Measurements from ENCODE around the gene TMEM145.

The TMEM145 gene

DNA sequence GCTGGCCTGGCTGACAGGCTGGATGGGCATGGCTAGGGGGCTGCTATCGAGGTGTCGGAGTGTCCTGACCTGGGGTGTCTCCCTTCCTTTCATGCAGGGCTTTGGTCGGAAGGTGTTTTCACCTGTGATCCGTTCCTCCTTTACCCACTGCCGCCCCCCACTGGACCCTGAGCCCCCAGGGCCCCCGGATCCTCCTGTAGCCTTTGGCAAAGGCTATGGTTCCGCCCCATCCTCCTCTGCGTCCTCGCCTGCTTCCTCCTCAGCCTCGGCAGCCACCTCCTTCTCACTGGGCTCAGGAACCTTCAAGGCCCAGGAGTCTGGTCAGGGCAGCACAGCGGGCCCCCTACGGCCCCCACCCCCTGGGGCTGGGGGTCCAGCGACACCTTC, 23.0 kb upstream of the TMEM145 start:
- no peak for DNase-seq

DNA sequence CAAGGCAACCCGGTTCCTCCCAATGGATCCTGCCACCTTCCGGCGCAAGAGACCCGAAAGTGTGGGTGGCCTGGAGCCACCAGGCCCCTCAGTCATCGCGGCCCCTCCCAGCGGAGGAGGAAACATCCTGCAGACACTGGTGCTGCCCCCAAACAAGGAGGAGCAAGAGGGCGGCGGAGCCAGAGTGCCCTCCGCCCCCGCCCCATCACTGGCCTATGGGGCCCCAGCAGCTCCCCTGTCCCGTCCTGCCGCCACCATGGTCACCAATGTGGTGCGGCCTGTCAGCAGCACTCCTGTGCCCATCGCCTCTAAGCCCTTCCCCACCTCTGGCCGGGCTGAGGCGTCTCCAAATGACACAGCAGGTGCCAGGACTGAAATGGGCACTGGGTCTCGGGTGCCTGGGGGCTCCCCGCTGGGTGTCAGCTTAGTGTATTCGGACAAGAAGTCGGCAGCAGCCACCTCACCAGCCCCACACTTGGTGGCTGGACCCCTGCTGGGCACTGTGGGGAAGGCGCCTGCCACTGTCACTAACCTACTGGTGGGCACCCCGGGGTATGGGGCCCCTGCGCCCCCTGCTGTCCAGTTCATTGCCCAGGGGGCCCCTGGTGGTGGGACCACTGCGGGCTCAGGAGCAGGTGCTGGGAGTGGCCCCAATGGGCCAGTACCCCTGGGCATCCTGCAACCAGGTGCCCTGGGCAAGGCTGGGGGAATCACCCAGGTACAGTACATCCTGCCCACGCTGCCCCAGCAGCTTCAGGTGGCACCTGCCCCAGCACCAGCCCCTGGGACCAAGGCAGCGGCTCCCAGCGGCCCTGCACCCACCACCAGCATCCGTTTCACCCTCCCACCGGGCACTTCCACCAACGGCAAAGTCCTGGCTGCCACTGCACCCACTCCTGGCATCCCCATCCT, 22.3 kb upstream of the TMEM145 start:
- no peak for DNase-seq

DNA sequence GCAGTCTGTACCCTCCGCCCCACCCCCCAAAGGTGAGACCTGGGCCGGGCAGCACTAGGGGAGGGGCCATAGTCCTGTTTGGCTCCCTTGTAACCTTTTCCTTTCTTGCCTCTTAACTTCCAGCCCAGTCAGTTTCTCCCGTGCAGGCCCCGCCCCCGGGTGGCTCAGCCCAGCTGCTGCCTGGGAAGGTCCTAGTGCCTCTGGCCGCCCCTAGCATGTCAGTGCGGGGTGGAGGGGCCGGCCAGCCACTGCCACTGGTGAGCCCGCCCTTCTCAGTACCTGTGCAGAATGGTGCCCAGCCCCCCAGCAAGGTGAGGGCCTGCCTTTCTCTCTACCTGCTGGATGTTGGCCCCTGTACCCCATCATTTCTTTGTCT, 21.7 kb upstream of the TMEM145 start:
- peak; percentile 49 for DNase-seq

DNA sequence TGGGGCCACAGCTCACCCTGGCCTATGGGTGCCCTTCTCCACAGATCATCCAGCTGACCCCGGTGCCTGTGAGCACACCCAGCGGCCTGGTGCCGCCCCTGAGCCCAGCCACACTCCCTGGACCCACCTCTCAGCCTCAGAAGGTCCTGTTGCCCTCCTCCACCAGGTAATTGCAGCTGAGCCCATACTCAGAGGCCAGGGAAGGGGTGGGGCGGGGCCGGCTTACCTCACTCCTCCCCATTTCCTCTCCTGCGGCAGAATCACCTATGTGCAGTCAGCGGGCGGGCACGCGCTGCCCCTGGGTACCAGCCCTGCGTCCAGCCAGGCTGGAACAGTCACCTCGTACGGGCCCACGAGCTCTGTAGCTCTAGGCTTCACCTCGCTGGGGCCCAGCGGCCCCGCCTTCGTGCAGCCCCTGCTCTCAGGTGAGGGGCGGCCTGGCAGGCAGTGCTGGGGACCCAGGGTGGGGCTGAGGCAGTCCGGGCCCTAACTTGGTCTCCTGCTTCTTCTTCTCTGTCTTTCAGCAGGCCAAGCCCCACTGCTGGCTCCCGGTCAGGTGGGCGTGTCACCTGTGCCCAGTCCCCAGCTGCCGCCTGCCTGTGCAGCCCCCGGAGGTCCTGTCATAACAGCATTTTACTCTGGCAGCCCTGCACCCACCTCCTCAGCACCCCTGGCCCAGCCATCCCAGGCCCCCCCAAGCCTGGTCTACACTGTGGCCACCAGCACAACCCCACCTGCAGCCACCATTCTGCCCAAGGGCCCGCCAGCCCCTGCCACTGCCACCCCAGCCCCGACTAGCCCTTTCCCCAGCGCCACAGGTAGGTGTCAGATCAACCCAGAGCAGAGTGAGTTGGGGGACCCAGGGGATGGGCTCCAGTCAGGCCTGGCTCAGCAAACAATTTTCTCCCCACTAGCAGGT, 20.8 kb upstream of the TMEM145 start:
- DNase-seq: no peak

DNA sequence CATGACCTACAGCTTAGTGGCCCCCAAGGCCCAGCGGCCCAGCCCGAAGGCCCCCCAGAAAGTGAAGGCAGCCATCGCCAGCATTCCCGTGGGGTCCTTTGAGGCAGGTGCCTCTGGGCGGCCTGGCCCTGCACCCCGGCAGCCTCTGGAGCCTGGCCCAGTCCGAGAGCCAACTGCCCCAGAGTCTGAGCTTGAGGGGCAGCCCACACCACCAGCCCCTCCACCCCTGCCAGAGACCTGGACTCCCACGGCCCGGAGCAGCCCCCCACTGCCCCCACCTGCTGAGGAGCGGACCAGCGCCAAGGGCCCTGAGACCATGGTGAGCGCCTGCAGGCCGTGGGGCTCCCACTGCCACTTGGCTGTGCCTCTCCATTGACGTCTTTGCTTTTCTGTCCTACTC, 20.1 kb upstream of the TMEM145 start:
- DNase-seq: no peak

DNA sequence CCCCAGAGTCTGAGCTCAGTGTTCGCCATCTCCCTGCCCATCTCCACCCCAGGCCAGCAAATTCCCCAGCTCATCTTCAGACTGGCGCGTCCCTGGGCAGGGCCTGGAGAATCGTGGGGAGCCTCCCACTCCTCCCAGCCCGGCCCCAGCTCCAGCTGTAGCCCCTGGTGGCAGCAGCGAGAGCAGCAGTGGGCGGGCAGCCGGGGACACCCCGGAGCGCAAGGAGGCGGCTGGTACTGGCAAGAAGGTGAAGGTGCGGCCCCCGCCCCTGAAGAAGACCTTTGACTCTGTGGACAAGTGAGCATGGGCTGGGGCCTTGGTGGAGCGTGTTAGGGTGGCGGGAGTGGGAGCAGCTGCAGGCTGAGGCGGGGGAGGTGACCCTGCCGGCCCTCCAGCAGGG, 19.6 kb upstream of the TMEM145 start:
- DNase-seq: no peak

DNA sequence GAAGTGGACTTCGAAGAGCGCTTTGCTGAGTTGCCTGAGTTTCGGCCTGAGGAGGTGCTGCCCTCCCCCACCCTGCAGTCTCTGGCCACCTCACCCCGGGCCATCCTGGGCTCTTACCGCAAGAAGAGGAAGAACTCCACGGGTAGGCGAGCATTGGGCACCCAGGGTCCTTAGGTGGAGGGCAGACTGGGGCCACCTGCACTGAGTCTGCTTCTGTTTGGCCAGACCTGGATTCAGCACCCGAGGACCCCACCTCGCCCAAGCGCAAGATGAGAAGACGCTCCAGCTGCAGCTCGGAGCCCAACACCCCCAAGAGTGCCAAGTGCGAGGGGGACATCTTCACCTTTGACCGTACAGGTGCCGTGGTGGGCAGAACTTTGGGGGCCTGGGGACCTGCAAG, 19.2 kb upstream of the TMEM145 start:
- no peak for DNase-seq

DNA sequence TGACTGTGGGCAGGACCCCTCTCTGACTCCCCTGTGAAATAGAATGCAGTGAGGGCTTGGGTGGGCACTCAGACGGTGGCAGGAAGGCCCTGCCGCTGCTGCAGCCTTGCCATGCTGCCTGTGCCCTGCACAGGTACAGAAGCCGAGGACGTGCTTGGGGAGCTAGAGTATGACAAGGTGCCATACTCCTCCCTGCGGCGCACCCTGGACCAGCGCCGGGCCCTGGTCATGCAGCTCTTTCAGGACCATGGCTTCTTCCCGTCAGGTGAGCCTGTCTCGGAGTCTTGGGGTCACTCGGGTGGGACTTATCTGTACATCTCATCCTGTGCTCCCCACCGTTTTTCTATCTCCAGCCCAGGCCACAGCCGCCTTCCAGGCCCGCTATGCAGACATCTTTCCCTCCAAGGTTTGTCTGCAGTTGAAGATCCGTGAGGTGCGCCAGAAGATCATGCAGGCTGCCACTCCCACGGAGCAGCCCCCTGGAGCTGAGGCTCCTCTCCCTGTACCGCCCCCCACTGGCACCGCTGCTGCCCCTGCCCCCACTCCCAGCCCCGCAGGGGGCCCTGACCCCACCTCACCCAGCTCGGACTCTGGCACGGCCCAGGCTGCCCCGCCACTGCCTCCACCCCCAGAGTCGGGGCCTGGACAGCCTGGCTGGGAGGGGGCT, 18.5 kb upstream of the TMEM145 start:
- no peak for DNase-seq

DNA sequence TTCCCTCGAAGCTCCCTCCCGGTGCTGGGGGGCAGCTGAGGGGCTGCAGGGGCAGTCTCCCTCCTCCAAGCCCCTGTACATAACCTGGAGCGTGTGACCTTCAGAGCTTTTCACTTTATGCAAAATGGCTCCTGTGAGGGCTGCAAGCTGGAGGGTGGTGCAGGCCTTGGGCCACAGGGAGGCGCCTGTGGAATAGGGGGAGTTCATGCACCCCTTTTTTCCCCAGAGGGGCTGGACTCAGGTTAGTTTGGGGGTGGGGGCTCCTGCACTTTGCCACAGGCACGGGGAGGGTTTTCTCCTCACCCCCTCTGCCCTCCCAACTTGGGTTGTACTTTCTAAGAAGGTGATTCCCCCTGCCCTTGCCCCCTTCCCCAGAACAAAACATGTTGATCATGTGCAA, 17.8 kb upstream of the TMEM145 start:
- DNase-seq: no peak

DNA sequence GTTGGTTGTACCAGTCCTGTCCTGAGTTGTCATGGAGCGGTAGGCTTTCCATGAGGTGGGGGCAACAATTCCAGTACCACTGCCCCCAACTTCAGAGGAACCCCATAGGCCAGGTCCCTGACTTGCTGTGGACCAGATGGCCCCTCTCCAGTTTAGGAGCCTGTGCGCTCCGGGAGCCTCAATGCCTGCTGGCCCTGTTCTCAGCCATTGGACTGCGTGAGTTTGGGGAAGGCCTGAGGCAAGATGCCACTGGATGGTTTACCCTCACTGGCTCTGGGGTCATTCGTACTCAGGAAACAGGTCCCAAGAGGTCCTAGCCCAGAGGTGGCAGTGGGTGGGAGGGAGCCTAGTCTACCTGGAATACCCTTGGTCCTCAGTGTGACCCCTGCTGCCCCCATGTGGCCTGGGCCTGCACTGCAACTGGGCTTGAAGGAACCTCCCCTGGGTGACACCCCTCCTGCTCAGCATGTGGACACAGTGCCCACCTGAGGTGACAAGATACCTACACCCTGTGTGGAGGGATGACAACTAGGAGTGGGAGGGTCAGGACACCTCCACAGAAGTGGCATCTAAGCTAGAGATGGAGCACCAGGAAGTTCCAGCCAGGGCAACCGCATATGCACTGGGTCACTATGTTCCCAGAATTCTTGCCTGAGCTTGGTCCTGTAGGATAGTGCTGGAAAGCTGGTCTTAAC, 17.1 kb upstream of the TMEM145 start:
- peak; percentile 90 for DNase-seq

DNA sequence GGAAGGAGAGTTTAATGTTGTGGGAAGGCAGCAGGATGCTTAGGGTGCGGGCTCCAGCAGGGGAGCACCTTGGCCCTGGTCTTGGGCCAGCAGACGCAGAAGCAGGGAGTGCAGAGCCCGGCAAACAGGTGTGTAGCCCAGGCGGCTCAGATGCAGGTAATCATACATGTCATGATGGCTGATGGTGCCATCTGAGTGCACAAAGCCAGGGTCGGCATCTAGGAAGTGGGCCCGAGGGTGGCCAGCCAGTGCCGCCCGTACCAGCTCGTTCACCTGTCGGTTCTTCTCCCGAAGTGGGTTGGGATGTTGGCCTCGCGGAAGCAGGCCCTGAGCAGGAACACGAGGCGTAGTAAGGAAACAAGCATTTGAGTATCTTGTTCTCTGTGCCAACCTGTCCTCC, 16.1 kb upstream of the TMEM145 start:
- no peak for DNase-seq

DNA sequence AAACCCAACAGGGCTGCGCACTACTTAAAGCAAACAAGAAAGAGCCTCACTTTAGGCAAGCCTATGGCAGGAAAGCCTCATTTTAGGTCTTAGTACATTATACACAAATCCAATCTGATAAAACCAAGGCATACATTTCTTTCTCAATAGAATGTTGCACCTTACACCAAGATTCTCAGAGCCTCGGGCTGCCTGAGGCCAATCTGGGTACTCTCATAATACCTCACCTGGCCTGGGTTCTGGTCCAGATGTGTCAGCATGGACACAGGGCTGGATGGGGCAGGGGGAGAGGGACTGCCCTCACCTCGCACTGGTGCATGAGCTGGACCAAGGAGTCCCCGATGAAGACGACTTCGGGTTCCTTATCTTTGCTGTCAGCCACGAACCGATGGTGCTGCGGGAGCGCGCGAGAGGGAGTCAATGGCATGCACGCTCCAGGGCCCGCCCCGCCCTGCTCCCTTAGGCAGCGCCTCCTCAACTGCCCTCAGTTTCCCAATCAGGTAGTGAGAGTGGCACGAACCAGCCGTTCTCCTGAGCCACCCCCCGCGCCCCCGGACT, 11.4 kb upstream of the TMEM145 start, which contains the start of gene PRR19:
Gene PRR19 (plus strand): TSS at position 487 of the 558 bp plus-strand sequence. CDS start 7,453 bp downstream, outside the sequence.
- DNase-seq: peak; percentile 71

DNA sequence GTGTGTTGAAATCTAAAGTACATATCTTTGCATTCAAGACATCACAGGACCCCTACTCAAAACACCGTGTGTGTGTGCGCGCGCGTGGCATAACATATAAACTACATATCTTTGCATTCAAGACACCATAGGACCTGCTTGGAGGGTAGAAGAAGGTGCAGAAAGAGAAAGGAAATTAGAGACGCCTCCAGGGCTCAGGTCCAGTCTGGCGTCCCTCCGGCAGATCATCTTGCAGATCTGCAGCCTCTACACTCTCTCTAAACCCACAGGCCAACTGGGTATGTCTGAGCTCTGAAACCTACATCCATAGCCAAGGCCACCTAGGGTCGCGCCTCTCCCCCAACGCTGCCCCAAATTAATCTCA, 10.0 kb upstream of the TMEM145 start:
- DNase-seq: no peak

DNA sequence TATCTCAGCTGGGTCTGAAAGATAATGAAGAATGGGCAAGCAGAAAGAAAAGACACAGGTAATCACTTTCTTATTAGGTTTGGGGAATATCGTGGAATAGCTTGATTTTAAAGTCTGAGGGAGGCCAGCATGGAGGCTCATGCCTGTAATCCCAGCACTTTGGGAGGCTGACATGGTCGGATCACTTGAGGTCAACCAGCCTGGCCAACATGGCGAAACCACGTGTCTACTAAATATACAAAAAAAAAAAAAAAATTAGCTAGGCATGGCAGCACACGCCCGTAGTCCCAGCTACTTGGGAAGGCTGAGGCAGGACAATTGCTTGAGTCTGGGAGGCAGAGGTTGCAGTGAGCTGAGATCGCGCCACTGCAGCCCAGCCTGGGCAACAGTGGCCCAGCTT, 9.2 kb upstream of the TMEM145 start:
- DNase-seq: no peak

DNA sequence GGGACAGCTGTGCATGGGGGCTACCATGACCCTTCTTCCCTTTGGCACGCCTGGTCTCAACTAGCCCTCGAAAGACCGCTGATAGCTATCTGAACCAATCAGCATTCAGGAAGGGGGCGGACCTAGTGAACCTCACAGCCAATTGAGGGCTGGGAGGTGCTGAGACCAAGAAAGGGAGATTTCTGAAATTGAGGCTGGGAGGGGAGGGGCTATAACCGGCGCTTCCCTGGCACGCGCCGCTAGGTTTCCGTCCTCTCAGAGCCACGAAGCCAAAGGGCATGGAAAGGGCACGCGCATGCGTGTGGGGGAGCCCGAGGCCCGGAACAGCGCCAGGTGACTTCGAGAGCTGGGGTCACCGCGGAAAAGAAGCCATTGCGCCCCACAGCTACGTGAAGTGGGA, 6.5 kb upstream of the TMEM145 start:
- no peak for DNase-seq

DNA sequence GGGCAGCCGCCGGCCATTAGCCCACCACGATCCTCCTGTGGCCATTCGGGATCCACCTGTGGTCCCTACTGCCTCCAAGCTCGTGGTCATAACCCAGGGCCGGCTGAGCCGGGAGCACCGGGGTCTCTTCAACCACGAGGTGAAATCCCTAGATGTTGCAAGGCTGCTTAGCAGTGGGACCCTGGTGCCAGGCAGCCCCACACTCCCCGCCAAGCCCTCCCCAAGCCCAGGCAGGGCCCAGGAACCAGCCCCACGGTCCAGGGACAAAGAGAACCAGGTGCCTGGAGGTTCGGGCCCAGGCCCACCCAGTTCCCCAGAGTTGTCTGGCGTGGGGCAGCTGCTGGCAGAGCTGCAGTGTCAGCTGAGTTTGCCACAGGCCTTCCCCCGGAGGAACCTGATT, 3.4 kb upstream of the TMEM145 start:
- DNase-seq: no peak

DNA sequence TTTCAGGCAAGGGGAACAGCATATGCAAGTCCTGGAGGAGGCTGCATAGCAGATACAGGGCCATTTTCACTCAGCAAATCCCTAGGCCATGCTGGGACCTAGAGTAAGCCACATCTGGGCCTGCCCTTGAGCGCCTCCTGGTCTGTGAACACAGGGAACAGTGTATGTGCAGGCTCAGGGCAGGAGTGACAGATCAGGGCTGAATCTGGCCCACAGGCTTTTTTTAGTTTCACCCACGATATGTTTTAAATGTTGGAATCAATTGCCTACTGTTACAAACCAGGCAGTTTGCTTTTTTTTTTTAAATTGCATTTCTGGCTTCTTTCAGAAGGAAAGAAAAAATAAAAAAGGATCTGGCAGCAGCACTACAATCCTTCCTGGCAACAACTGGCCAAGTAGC, 1.5 kb upstream of the TMEM145 start:
- peak; percentile 26 for DNase-seq

DNA sequence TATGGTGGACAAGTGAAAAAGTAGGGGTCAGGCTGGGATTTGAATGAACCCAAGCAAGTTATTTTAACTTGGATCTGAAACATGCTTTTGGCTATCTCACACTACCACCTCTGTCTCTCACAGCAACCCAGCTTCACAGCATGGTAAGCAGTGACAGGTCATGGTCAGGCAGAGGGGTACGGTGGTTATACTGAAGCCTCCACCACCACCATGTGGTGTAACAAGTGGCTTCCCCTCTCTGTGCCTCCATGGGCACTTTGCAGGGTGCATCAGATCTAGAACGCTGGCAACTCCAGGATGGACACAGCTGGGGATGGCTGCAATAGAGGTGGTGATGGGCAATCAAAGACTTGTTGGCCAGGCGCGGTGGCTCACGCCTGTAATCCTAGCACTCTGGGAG, 739 bp upstream of the TMEM145 start:
- no peak for DNase-seq

DNA sequence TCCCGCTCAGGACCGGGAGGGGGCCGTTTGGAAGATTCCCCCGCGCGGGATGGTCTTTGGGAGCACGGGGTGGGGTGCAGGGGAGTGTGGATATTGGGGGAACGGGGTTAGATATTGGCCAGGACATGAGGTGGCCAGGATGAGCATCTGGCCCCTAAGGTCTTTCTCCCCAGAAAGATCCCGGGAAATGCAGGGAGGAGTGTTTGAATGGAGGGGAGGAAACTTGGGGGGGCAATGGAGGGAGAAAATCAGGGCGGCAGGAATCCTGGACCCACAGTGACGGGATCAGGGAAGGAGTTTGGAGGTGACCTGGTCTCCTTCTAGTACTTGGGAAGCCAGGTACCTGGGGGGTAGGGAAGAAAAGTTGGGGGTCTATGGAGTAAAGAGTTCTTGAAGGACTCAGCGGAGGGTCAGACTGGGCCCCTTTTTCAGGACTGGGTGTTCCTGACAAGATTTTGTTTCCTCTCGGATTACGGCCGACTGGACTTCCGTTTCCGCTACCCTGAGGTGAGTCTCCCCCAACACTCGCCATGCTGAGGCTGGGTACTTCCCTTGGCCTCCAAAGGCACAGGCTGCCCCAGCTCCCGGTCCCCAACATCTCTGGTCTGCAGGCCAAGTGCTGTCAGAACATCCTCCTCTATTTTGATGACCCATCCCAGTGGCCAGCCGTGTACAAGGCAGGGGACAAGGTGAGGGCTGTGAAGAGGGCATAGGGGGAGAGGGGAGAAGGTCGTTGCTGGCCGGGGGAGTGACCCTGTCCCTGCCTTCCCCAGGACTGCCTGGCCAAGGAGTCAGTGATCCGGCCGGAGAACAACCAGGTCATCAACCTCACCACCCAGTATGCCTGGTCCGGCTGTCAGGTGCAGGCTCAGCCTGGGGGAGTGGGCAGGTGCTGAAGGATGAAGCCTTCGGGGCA, 989 bp downstream of the TMEM145 start:
- DNase-seq: no peak

DNA sequence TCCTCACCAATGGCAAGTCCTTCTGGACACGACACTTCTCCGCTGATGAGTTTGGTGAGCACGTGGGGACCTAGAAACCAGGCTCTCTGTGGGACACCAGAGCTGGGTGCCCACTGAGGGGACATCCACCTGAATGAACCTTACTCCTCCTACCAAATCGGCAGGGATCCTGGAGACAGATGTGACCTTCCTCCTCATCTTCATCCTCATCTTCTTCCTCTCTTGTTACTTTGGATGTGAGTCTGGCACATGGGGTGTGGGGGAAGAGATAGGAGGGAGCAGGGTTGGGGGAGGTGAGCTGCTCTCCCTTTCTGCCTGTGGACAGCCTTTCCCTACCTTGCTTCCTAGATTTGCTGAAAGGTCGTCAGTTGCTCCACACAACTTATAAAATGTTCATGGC, 1.9 kb downstream of the TMEM145 start:
- DNase-seq: no peak
